Nephron (organoid): Measurements from ENCODE around the gene EXOSC2.

Source experiments
- H3K27ac Mint-ChIP-seq, 3 experiments: 2 replicates each; pipeline ENCODE4 v1.8.0; 2020; ENCODE audit warnings: mixed read lengths in 3 of 3, mild to moderate bottlenecking in 2 of 3, moderate library complexity in 1 of 3
- H3K27me3 Mint-ChIP-seq: 2 replicates; pipeline ENCODE4 v1.8.0; 2021; ENCODE audit warnings: low read depth, mild to moderate bottlenecking, moderate library complexity, mixed read lengths
- H3K36me3 Mint-ChIP-seq: 2 replicates; pipeline ENCODE4 v1.8.0; 2020; ENCODE audit warnings: low read depth, mixed read lengths
- H3K4me1 Mint-ChIP-seq: 2 replicates; pipeline ENCODE4 v1.8.0; 2020; ENCODE audit warnings: mixed read lengths
- H3K4me3 Mint-ChIP-seq, 3 experiments: 2 replicates each; pipeline ENCODE4 v1.8.0; 2020; ENCODE audit warnings: mild to moderate bottlenecking in 3 of 3, mixed read lengths in 3 of 3, moderate library complexity in 2 of 3
- H3K9me3 Mint-ChIP-seq: 2 replicates; pipeline ENCODE4 v1.8.0; 2020; ENCODE audit warnings: mixed read lengths
- TF ChIP-seq, protein P1 (sequence below), 3 experiments: fragments of 200-600 bp; sonication (generic); IDR thresholded peaks; one replicate each; pipeline ENCODE4 v1.5.0; 2021; ENCODE audit warnings: antibody characterized with exemption in 3 of 3; ENCODE audit not compliant: unreplicated experiment in 3 of 3

The EXOSC2 gene

DNA sequence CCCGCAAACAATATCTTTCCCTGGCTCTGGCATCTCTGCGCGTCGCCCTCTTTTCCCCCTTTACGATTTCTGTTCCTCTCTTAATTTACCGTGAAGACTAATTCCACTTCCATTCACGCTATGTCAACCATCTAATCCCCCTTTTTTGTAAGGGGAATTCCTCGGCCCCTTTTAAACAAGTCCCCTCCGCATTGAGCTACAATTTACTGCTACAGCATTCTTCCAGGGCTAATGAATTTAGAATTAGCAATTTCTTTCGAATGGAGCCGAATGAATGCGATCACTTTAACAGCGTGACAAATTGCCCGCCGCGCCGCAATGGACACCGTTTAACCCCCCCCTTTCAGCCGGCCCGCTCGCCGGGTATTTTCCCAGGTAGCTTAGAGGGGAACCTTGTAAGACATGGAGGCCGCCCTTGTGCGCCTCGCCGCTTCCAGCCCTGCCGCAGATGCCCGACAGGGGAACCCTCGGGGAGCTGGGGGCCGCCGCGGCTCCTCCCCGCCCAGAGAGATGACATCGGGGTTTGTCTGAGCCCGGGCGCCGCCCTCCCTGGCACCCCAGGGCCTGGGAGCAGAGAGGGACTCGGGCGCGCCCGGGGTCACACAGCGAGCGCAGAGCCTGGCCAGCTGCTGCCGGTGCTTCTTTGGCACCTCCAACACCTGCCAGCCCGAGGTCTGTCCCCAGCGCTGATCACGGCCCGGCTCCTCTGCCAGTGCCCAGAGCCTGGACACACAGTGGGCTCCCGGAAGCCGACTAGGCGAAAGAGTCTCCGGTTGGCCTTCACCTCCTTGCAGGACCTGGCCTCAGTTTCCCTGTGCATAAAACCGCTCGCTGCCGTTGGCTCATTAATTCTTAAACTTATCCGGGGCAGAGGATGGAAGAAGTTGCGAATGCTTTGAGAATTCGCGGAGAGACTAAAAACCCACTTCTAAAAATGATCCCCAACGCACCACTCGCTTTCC lies 27.9 kb upstream of the EXOSC2 start:
- H3K4me1 Mint-ChIP-seq, result peaks cover 13% of the 10 kb centered on the region
- no peaks in the 10 kb centered on the region for H3K36me3 Mint-ChIP-seq
- peaks cover 99% of the 10 kb centered on the region for H3K27me3 Mint-ChIP-seq
- no peak overlapping the region for H3K27ac Mint-ChIP-seq
- TF ChIP-seq, protein P1, sequence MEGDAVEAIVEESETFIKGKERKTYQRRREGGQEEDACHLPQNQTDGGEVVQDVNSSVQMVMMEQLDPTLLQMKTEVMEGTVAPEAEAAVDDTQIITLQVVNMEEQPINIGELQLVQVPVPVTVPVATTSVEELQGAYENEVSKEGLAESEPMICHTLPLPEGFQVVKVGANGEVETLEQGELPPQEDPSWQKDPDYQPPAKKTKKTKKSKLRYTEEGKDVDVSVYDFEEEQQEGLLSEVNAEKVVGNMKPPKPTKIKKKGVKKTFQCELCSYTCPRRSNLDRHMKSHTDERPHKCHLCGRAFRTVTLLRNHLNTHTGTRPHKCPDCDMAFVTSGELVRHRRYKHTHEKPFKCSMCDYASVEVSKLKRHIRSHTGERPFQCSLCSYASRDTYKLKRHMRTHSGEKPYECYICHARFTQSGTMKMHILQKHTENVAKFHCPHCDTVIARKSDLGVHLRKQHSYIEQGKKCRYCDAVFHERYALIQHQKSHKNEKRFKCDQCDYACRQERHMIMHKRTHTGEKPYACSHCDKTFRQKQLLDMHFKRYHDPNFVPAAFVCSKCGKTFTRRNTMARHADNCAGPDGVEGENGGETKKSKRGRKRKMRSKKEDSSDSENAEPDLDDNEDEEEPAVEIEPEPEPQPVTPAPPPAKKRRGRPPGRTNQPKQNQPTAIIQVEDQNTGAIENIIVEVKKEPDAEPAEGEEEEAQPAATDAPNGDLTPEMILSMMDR (IDR thresholded peaks at IDR 0.05; ENCODE audit: unreplicated experiment in 3 of 3), result no peak
- H3K9me3 Mint-ChIP-seq, result no peaks in the 10 kb centered on the region
- H3K4me3 Mint-ChIP-seq, result peak overlapping the region; percentile 35 to 53 (median 47)

DNA sequence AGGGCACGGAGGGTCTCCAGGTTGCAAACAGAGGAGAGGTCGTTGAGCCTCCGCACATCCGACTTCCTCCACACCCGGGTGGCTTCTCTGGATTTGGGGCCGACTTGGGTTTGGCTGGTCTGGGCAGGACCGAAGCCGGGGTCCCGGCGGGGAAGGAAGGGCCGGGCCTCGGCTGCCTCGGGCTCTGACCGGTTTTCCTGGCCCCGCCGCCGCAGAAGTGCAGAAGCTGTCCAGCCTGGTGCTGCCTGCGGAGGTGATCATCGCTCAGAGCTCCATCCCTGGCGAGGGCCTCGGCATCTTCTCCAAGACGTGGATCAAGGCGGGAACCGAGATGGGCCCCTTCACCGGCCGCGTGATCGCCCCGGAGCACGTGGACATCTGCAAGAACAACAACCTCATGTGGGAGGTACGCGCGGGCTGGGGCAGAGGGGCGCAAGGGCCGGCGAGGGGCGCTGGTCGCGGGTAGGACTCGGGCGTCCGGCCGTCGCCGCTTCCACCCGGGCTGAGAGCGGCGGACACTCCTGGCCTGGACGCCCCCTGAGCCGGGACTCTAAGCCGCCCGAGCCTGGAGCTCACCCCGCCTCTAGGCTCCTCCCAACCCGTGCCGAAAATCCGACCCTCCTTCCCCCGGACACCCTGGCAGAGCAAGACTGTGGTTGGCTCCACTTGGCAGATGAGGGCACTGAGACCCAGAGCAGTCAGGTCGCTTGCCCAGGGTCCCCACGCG lies 27.0 kb upstream of the EXOSC2 start:
- Mint-ChIP-seq H3K4me1 (peaks cover 13% of the 10 kb centered on the region), H3K4me3 (no peak overlapping the region), H3K9me3 (no peaks in the 10 kb centered on the region), H3K27ac (no peak overlapping the region), H3K36me3 (no peaks in the 10 kb centered on the region), H3K27me3 (peaks cover 99% of the 10 kb centered on the region)
- TF ChIP-seq, protein P1 (IDR thresholded peaks at IDR 0.05; ENCODE audit: unreplicated experiment in 3 of 3), result no peak

DNA sequence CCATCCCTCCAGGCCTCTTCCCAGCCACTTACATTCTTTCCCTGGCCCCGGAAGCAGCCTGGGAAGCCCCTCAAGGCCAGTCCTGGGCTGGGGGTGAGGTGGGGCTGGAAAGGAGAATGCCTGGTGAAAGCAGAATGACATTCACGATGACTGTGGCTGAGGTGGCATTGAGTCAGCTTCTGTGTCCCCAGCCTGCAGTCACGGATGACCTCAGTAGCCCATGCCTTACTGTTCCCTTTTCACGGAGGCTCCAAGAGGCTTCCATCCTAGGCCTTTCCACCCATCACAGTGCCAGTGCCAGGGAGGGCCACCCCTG lies 26.5 kb upstream of the EXOSC2 start:
- TF ChIP-seq, protein P1 (IDR thresholded peaks at IDR 0.05; ENCODE audit: unreplicated experiment in 3 of 3), result no peak
- Mint-ChIP-seq H3K4me1 (peaks cover 13% of the 10 kb centered on the region), H3K4me3 (no peak overlapping the region), H3K9me3 (no peaks in the 10 kb centered on the region), H3K27me3 (peaks cover 97% of the 10 kb centered on the region), H3K27ac (no peak overlapping the region), H3K36me3 (no peaks in the 10 kb centered on the region)

DNA sequence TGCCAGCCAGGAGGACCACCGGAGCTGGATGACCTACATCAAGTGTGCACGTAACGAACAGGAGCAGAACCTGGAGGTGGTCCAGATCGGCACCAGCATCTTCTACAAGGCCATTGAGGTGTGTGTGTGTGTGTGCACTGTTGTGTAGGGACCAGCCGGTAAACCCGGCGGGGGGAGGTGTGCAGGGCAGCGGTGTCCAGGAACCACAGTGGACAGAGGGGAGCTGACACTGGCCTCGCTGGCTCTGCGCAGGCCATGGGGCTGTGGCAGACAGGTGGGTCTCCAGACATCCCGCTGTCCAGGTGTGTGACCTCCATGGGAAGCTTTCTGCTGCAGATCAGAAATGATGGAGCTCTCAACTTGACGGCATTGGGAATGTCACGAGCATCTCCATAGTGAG lies 25.4 kb upstream of the EXOSC2 start:
- H3K27me3 Mint-ChIP-seq, result peaks cover 97% of the 10 kb centered on the region
- no peaks in the 10 kb centered on the region for H3K36me3 Mint-ChIP-seq
- H3K4me3 Mint-ChIP-seq, result no peak overlapping the region
- peaks cover 10% of the 10 kb centered on the region for H3K4me1 Mint-ChIP-seq
- H3K27ac Mint-ChIP-seq, result no peak overlapping the region
- no peaks in the 10 kb centered on the region for H3K9me3 Mint-ChIP-seq
- TF ChIP-seq, protein P1 (IDR thresholded peaks at IDR 0.05; ENCODE audit: unreplicated experiment in 3 of 3), result no peak

- Mint-ChIP-seq H3K4me1 (peaks cover 10% of the 10 kb centered on the region), H3K27ac (no peak overlapping the region)
These were observed 24.9 kb upstream of the EXOSC2 start for GRCh38 chr9:130668659-130669058.

More at GRCh38 chr9:130668659-130669058, 24.9 kb upstream of the EXOSC2 start:
- no peaks in the 10 kb centered on the region for H3K36me3 Mint-ChIP-seq
- no peak overlapping the region for H3K4me3 Mint-ChIP-seq
- H3K27me3 Mint-ChIP-seq, result peaks cover 95% of the 10 kb centered on the region
- TF ChIP-seq, protein P1 (IDR thresholded peaks at IDR 0.05; ENCODE audit: unreplicated experiment in 3 of 3), result no peak
- H3K9me3 Mint-ChIP-seq, result no peaks in the 10 kb centered on the region
